Hippocampal formation (tissue), 2 donors: ENCODE data around the gene C10orf71.

Source experiments
- DNase-seq, 2 donors: peaks; one replicate each; lab custom pipeline; 2025; lab: John Stamatoyannopoulos, UW

The C10orf71 gene

DNA sequence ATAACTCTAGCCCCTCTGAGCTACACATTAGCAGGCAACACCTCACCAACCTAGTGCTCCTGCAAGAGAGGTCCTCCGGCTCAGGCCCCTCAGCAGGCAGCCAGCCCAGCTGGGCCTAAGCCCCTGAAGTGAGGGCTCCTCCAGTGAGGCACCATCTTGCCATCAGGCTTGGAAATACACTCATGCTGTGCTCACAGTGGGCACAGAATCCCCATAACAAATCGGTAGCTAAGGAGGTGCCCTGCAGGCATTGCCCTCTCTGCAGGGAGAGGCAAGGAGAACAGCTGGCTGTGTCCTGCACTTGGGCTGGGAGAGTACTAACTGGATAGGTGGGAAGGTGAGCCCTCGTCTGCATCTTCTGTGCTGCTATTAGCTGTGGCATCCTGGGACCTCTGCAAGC is 3.7 kb upstream of the C10orf71 start:
- DNase-seq, result no peak

DNA sequence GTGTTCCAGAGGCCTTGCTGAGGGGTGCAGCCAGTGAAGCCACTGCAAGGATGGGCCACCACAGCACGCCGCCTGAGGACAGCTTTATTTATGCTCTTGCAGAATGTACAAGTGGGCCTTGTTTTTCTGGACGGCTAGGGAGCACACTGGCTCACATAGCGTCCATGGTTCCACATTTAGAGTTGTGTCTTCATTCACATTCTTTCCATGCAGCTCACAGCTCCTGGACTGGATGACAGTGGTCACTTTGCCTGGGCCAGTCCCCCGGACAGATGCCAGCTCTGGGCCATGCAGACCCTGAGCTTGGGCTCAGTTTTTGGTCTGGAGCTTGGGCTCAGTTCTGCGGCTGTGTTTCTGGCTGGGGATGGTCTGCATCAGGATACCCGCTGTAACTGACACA is 2.6 kb upstream of the C10orf71 start:
- DNase-seq, result no peak

DNA sequence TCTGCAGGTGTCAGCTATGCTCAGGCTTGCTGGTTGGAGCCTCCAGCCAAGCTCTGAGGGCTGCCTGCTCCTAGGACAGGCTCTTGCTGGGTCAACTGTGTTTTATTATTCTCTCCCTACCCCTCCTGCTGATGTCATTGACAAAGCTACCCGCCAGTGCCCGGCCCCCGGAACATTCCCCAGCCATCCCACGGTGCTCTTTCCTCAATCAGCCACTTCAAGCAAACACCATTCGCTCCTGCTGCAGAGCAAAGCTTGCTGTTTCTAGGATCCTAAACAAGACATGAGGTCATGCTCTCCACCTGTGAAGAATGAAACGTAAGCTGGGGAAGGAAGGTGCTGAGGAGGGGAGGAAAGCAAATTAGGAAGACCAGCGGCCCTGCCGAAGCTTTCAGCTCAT is 2.1 kb upstream of the C10orf71 start:
- no peak for DNase-seq

DNA sequence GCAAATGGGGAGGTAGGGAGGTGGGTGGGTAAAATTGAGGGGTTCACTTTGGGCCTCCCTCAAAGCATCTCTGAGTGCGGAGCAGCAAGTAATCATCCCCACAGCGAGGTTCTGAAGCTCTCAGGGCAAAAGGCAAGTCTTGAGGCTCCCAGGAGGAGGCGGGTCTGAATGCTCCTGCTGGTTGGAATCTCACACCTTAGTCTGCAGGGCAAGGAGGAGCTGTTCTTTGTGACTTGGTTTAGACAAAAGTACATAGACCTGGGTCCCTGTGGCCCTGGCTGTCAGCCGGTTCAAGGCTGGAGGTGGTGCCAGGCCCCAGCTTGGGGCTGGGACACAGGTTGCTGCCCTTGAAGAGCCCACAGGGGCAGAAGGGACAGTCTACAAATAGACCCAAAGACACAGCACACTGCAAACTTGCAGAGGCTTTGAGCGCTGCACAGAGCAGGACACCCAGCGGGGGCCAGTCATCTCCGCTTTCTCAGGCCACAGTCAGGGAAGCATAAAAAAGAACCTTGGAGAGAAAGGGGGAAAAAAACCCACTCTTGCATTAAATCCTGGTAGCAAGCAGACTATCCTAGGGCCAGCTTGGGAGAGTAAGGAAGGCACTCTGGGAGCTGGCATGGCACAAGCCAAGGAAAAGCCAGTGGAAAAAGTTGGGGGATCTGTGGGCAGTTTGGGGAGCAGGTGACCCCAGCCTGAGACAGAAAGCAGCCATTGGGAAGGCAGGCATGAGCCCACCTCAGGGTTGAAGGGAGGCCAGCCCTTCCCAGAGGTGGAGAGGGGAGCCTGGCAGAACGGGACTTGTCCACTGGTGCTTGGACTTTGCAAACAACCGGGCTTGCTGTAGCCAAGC is 926 bp upstream of the C10orf71 start:
- DNase-seq, result no peak

DNA sequence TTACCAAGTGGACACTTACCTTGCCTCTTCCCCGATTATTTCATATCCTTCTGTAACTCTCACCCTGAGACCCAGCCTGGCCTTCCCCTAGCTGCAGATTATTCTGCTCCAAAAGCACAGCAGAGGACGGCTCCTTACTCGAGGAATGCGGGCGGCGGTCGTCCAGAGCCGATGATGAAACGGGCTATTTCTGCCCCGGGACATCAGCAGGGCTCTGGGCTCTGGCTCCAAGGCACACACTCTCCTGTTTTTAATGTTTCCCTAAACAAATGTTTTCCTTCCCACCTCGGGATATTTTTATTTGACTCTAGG is 343 bp upstream of the C10orf71 start:
- no peak for DNase-seq

DNA sequence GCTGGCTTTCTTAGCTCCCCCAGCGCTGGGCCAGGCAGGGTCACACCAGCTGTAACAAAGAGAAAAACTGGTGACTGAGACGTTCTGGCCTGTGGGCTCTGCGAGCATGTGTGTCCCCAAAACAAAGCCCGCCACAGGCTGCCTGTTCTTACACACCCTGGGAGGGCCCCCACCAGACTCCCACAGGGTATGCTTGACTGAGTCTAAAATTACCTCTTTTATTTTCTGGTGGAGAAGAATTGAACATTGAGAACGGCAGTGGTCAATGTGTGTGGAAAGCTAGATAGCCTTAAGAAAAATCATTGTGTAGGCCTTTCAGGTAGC is 808 bp downstream of the C10orf71 start:
- DNase-seq, result no peak

DNA sequence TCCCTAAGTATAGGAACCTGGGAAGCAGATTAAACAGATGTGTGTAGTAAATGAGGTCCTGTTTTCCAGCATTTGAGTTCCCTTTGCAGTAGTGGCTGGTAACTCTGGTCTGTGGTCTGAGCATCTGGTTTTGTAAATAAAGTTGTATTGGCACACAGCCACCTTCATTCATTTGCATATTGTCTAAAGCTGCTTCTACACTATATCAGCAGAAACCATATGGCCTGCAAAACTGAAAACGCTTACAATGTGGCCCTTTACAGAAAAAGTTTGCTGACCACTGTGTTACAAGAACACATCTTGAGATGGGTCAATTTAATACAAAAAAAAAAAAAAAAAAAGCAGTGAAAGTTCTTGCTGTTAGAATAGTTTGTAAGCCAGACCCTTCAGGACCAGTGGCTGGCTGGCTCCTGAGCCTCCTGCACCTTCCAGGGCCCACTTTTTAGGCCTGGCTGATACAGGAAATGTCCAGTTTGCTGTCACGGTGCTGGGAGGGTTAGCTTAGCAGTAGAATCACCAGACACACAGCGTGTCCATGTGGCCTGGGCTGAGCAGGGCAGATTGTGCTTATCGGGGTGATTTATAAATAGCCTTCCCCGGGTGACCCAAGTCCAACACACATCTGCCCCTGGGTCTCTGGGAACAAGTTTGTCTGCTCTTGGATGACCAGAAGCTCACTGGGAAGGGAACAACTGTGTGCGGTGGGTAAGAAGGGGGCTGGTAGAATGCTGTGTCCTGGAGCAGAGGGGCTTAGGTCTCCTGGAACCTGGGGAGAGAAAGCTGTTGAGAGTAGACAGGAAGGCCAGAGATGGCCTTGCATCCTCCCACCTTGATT is 1.4 kb downstream of the C10orf71 start:
- no peak for DNase-seq

DNA sequence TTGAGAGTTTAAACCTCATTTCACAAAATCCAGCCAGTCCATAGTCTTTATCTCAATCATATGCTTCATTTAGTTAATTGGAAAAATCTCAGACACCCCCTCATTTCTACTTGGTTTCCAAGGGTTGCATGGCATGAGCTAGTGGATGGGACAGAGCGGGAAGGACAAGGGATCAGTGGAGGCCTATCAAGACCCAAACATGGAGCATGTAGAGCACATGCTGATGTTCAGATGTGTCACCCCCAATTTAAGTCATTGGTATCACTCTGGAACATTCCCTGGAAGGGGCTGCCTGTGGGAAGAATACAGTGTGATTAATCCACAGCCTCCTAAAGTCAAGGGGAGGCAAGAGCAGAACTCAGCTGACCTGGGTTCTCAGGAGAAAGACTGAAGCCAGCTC is 2.3 kb downstream of the C10orf71 start:
- DNase-seq, result no peak

DNA sequence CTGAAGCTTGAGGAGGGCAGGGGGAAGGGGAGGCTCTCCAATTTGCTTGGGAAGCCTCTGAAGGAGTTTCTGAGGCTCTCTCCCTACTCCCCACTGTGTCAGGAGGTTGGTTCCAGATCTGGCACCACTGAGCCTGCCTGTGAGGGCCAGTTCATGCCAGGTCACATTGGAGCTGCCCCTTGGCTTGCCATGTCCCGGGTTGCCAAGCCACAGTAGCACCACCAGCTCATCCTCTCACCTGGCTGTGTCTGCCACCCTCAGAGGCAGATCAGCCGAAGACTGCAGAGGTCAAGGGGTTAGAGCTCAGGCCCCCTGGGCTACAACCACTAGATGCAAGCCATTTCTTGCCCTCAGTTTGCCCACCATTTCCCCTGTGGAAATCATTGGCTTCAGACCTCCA is 3.1 kb downstream of the C10orf71 start:
- no peak for DNase-seq

DNA sequence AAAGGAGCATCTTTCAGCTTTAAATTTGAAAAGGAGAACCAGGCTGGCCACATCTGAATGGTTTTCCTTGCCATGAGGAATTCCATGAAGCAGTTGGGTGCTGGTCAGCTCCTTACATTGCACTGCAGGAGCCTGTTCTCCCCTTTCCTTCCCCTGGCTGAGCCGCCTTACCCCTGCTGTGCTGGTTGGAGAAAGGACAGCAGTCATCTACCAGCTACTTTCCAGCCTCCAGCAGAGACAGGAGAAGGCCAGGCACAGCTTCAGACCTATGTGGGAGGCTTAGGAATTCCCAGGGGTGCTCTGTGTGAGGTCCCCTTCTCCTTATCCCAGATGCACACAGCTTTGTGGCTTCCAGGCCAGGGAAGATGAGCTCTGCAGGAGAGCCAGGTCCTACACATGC is 4.7 kb downstream of the C10orf71 start:
- DNase-seq, result no peak

DNA sequence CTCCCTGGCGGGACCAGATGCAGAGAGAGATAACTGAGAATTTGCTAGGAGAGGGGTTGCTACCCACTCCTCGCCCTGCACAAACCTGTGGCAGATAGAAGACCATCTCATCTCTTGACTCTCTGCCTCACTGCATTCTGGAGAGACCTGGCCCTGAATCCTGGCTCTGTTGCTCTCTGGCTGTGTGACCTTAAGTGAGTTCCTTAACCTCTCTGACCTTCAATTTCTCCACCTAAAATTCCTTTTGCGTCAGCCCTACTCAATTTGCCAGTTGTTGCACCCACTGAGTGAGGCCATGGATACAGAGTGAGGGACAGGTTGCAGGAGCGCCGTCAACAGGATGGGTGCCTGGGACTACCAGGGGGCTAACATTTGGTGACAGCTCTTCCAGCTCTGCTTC is 5.2 kb downstream of the C10orf71 start:
- DNase-seq, result no peak

DNA sequence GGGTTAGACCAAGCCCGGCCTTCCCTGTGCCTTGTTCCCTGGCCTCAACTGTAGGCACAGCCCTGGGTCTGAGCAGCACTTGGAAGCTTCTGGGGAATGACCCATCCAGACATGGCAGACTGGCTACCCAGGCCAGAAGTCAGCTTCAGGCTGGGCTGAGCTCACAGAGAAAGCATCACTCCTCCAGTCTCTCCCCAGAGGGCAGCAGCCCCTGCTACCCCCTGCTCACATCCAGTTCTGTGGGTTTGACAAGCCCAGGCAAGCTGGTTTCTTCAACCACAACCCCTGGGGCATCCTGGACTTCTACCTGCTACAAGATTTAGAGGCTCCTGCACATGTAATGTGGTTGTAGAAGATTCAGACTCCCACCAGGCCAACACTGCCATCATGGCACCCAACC is 9.0 kb downstream of the C10orf71 start:
- no peak for DNase-seq

DNA sequence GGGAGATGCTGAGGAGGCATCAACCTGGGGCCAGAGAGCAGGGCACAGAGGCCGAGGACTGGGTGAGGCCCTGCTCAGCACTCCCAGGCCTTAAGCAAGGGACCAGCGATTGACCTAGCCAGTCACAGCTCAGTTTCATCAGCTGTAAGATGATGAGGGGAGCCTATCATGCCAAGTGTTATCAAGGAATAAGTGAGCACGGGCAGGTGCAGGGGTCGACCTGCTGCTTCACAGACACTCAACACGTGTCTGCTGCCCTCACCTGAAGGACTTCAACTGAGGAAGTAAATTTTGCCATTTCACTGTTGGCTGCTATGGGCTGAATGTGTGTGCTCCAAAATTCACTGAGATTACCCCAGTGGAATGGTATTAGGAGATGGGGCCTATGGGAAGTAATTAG is 9.9 kb downstream of the C10orf71 start:
- no peak for DNase-seq

DNA sequence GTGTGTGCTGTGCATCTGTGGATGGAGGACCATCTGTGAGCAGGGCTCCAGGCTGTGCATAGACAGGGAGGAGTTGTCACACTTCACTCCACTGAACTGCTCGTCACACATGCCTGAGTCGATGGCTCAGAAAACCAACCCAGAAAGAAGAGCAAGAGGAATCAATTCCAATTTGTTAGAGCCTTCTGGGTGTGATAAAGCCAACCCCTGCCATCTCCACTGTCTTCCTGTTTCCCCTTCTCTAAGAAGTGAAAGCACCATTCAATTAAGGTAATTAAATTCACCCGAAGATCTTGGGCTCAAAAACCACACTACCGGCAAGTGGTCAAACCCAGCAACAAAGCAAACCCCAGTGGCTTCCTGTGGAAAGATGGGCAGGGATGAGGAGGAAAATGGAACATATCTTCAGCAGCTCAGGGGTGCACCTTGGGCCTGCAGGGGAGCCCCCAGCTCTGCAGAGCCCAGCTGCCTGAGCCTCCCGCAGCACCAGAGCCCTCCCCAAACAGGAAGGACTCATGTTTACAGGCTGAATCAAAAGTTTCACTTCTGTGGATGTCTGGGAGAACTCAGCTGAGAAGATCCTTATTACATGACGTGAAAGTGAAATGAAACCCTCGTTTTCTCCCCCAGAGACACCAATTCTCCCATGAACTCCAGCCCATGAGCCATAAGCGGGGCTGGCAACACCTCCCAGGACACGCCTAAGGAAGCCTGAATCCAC is 10.9 kb downstream of the C10orf71 start:
- DNase-seq, result peak in 1 of 2 donors; percentile 29

DNA sequence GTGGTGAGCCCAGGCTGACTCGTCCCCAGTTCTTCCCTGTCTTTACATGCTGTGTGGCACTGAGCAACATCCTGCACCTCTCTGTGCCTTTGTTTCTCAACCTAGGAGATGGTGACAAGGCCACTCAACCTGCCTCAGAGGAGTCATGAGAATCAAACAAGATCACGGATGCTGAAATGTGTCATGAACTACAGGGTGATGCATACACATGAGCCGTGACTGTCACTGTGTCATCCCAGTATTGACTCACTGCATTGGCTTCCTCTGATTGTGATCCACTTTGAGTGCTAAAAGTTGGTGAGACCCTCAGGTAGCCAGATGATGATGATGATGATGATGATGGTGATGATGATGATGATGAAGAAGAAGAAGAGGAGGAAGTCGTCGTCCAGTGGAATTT is 11.5 kb downstream of the C10orf71 start:
- no peak for DNase-seq

DNA sequence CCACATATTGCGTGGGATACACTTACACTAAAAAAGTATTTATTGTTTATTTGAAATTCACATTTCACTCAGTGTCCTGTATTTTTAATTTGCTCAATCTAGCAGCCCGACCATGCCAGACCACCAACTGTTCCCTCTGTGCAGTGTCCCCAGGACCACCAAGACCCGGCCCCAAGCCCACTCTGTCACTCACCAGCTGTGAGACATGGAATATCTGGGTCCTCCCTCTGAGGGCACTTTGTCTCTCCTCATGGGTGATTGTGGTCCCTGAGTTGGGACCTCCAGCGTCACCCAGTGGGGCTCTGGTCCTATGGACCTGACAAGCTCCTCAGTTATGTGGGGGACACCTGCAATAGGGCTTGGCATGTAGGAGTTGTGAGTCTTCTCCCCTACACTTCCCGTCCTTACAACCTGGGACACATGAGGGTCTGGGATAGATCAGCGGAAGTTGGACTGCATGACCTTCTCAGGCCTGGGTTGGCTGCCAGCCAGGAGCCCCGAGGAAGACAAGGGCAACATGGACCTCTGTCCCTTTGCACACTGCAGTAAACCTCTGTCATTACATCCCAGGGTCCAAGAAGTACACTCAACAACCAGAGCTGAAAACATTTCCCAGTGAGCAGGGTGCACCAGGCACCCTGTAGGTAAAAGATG is 12.1 kb downstream of the C10orf71 start:
- DNase-seq, result no peak

DNA sequence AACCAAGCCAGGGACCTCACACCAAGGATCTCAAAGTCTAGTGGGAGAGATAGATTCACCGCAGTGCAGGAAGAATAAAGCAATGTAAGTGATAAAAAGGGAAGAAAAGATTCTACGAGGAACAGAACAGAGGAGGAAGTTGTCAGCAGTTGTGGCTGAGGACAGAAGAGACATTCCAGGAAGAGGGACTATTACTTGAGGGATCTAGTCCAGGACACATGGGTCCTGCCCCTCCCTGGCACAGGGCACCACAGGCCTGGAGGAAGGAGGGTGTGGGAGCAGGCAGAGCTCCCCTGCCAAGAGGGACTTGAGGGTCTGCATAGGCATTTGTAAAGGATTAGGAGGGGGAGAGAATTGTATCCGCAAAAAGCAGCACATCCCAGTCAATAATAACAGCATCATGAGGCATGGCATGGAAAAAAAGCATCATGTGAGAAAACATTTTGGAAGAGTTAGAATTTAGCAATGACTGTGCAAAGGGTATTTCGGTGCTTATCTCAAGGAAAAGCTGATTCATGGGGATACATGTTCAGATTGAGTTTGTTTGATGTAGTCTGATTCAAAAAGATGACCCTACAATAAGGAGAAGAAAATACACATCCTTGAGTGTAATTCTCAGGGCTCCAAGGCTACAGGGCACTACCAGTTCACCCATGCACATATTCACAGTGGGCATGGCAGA is 12.7 kb downstream of the C10orf71 start:
- DNase-seq, result no peak

DNA sequence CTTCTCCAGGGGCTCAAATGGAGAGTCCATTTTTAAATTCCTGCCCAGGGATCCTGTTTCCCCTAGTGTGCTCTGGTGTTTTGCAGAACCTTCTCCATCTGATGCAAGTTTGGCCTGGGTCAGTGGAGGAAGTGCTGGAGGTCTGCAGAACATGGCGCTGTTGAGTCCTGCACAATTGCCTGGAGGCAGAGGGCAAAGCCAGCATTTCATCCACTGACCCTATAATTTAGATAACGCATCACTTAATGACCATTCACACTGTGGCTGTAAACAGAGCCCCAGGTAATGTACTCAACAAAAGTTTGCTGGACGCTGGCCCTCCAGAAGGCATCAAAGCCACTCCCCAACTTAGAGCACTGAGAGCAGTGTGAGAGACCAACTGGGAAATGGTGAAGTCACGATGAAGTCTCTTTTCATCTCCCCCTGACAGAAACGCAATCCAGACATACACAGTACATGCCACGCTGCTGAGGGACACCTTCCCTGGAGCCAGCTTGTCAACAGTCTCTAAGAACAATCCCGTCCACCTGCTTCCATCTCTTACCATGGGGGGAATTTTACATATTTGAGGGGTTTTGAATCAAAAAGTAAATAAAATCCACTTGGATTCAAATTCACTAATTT is 13.4 kb downstream of the C10orf71 start:
- no peak for DNase-seq

DNA sequence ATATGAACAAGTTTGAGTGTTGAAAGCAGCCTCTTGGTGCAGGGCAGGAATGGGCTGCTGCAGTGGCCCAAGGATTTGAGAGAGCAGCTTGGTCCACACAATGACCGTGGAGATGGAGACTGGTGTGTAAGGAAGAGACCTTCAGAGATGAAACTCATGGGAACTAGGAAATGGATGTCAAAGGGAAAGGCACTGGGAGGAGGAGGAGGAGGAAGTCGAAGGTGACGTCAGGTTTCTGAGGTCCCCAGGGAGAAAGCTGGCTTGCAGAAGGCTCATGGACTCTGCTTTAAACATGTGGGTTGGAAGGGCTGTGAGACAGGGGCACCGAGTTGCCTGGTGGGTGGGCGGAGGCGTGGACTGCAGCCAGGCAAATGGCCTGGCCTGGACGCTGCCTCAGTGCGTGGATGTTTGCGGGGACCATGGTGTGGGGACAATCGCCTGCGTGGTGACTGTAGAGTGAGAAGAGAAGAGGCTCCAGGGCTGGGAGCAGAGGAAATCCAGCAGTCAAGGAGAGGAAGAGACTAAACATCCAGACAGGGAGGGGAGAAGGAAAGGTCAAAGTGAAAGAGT is 14.6 kb downstream of the C10orf71 start:
- no peak for DNase-seq

DNA sequence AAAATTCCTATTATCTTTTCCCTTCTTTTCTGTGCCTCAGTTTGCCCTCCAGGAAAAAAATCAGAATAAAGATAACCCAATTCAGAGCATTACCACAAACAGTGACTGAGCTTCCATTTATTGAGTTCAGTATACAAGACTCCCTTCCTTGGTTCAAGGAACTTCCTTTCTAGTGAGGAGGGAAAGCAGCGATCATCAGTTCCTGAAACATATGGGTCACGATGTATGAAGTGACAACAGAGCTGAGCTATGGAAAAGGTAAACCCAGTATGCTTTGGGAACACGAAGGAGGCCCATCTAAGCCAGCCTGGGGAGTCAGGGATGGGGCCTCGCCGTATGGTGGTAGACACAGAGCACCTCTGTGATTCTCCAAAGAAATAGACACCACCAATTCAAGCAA is 15.8 kb downstream of the C10orf71 start:
- DNase-seq, result no peak

DNA sequence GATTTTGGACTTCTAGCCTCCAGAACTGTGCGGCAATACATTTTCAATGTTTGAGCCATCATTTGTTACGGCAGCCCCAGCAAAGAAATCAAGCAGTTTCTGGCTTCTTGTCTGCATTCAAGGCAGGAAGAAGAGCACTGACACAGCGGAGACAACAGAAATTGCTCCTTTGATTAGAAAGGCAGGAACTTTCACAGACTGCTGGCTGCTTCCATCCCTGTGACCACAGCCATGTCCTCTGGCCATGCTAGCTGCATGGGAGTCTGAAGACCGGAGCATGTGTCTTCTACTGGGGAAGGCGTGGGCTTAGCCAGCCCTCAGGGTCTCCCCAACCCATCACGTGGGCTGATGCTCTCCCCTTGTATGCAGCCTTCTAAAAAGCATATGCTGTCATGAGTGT is 19.1 kb downstream of the C10orf71 start:
- DNase-seq, result no peak
